CD4-positive, CD25-positive, alpha-beta regulatory T cell (primary cell): ENCODE data around the gene CDC40. TPM values are rescaled to one million over a fixed set of nuclear protein-coding genes. Genes with fewer than 3 reads are reported as not detected.
"Not testable (repeated sequence)": the region's sequence is repeated elsewhere in the genome, so short reads cannot be mapped to it uniquely, and the experiment has no call there.

Experiments used
- ATAC-seq, 2 donors: fragments of 150-1000 bp; cut with Tn5 transposase; one replicate each; pipeline ENCODE4 v1.10.0; 2021; ENCODE audit warnings: low read depth in 2 of 2, moderate number of reproducible peaks in 2 of 2, moderate library complexity in 1 of 2
- DNase-seq, 3 donors: peaks; one replicate each; pipeline versions ENCODE4 v3.0.0 to v3.0.0-alpha.2; 2012 to 2022; ENCODE audit warnings: mixed read lengths in 1 of 3
- H3K27ac ChIP-seq: one replicate; pipeline ENCODE4 v1.7.0; 2013; ENCODE audit warnings: mild to moderate bottlenecking, low read length; ENCODE audit not compliant: insufficient read depth, poor library complexity, severe bottlenecking
- H3K27me3 ChIP-seq: one replicate; pipeline ENCODE4 v1.7.0; 2013; ENCODE audit warnings: low read length; ENCODE audit not compliant: control insufficient read depth, insufficient read depth
- H3K36me3 ChIP-seq: one replicate; pipeline ENCODE4 v1.7.0; 2013; ENCODE audit warnings: mild to moderate bottlenecking, low read length, moderate library complexity; ENCODE audit not compliant: control insufficient read depth, insufficient read depth
- H3K4me1 ChIP-seq: 2 replicates; pipeline ENCODE4 v1.7.0; 2013; ENCODE audit warnings: mild to moderate bottlenecking, low read length; ENCODE audit not compliant: insufficient read depth, control insufficient read depth, poor library complexity, severe bottlenecking
- H3K4me3 ChIP-seq: one replicate; pipeline ENCODE4 v1.7.0; 2013; ENCODE audit warnings: low read depth, mild to moderate bottlenecking, low read length, moderate library complexity
- H3K9me3 ChIP-seq, 2 experiments: 1 replicate in 1 of 2; 2 replicates in 1 of 2; pipeline ENCODE4 v1.7.0; 2013; ENCODE audit warnings: low read length in 2 of 2, mild to moderate bottlenecking in 1 of 2, moderate library complexity in 1 of 2; ENCODE audit not compliant: control insufficient read depth in 2 of 2
- H3K27ac Mint-ChIP-seq, 3 donors: one replicate each; pipeline ENCODE4 v1.8.0; 2020 to 2022; ENCODE audit warnings: mild to moderate bottlenecking in 3 of 3, mixed read lengths in 3 of 3, moderate library complexity in 2 of 3
- H3K27me3 Mint-ChIP-seq: one replicate; pipeline ENCODE4 v1.8.0; 2022; ENCODE audit warnings: mild to moderate bottlenecking, mixed read lengths
- H3K36me3 Mint-ChIP-seq: one replicate; pipeline ENCODE4 v1.8.0; 2020; ENCODE audit warnings: mixed read lengths
- H3K4me1 Mint-ChIP-seq, 4 donors: one replicate each; pipeline ENCODE4 v1.8.0; 2020 to 2022; ENCODE audit warnings: mixed read lengths in 4 of 4, mild to moderate bottlenecking in 1 of 4
- H3K4me3 Mint-ChIP-seq, 4 donors: one replicate each; pipeline ENCODE4 v1.8.0; 2020 to 2022; ENCODE audit warnings: mild to moderate bottlenecking in 4 of 4, mixed read lengths in 4 of 4, moderate library complexity in 3 of 4
- H3K9me3 Mint-ChIP-seq, 7 donors: one replicate each; pipeline ENCODE4 v1.8.0; 2020 to 2022; ENCODE audit warnings: mixed read lengths in 7 of 7, mild to moderate bottlenecking in 3 of 7, moderate library complexity in 2 of 7
- polyA plus RNA-seq, 4 donors: library from polyadenylated mRNA; unstranded; fragments of 300-500 nt; fragmentation: Illumina TruSeq; gene quantifications; one replicate each; pipeline ENCODE4 v1.2.3, GENCODE V29; 2021
- total RNA-seq: library from RNA; stranded (reverse); gene quantifications from one replicate; pipeline ENCODE4 v1.2.3, GENCODE V29; 2022

Gene CDC40
- total and polyA plus RNA-seq, 5 donors from 2014 or later = 21.9 to 34.5 (median 25.5) TPM

GRCh38 chr6:110255211-110255750, 75.1 kb downstream of the CDC40 start:
- Mint-ChIP-seq H3K9me3 (peaks cover 0 to 17% (median 9%) of the 10 kb centered on the region in 7 donors), H3K27me3 (no peaks in the 10 kb centered on the region)
- DNase-seq = peak in 1 of 3 donors; percentile 4

GRCh38 chr6:110256366-110256765, 76.1 kb downstream of the CDC40 start:
- Mint-ChIP-seq H3K4me3 (peak overlapping the region in 1 of 4 donors; percentile 18), H3K9me3 (peaks cover 0 to 23% (median 10%) of the 10 kb centered on the region in 7 donors), H3K36me3 (no peaks in the 10 kb centered on the region), H3K4me1 (no peaks in the 10 kb centered on the region), H3K27me3 (no peaks in the 10 kb centered on the region), H3K27ac (no peak overlapping the region)
- Histone ChIP-seq H3K9me3 (peaks cover 0 to 3% of the 10 kb centered on the region in 2 experiments), H3K27ac (no peak overlapping the region), H3K27me3 (no peaks in the 10 kb centered on the region), H3K4me1 (no peaks in the 10 kb centered on the region), H3K36me3 (no peaks in the 10 kb centered on the region), H3K4me3 (no peak overlapping the region)
- no peak for ATAC-seq
- DNase-seq = no peak

More at GRCh38 chr6:110255211-110255750, 75.1 kb downstream of the CDC40 start:
- no peak overlapping the region for H3K4me3 ChIP-seq
- Mint-ChIP-seq H3K36me3 (no peaks in the 10 kb centered on the region), H3K4me3 (no peak overlapping the region), H3K27ac (no peak overlapping the region), H3K4me1 (no peaks in the 10 kb centered on the region)
- no peaks in the 10 kb centered on the region for H3K4me1 ChIP-seq
- no peak for ATAC-seq
- peaks cover 0 to 3% of the 10 kb centered on the region in 2 experiments for H3K9me3 ChIP-seq
- no peaks in the 10 kb centered on the region for H3K27me3 ChIP-seq
- H3K36me3 ChIP-seq = no peaks in the 10 kb centered on the region
- no peak overlapping the region for H3K27ac ChIP-seq

GRCh38 chr6:110265273-110265672, 85.0 kb downstream of the CDC40 start:
- Histone ChIP-seq H3K4me1 (no peaks in the 10 kb centered on the region), H3K9me3 (peaks cover 0 to 4% of the 10 kb centered on the region in 2 experiments), H3K27ac (no peak overlapping the region), H3K27me3 (peaks cover 3% of the 10 kb centered on the region), H3K4me3 (no peak overlapping the region), H3K36me3 (no peaks in the 10 kb centered on the region)
- H3K4me3 Mint-ChIP-seq = no peak overlapping the region
- H3K36me3 Mint-ChIP-seq = no peaks in the 10 kb centered on the region
- H3K27me3 Mint-ChIP-seq = no peaks in the 10 kb centered on the region
- peaks cover 0 to 11% (median 5%) of the 10 kb centered on the region in 7 donors for H3K9me3 Mint-ChIP-seq
- ATAC-seq (no peak), DNase-seq (no peak)
- peaks cover 0 to 5% (median 0%) of the 10 kb centered on the region in 4 donors for H3K4me1 Mint-ChIP-seq
- no peak overlapping the region for H3K27ac Mint-ChIP-seq

- no peak overlapping the region for H3K27ac Mint-ChIP-seq
- H3K4me1 ChIP-seq = no peaks in the 10 kb centered on the region
- peaks cover 0 to 5% (median 0%) of the 10 kb centered on the region in 4 donors for H3K4me1 Mint-ChIP-seq
- H3K27me3 Mint-ChIP-seq = no peaks in the 10 kb centered on the region
- peaks cover 3% of the 10 kb centered on the region for H3K27me3 ChIP-seq
- H3K36me3 Mint-ChIP-seq = no peaks in the 10 kb centered on the region
- ATAC-seq = no peak
- H3K27ac ChIP-seq = no peak overlapping the region
- no peak for DNase-seq
- no peaks in the 10 kb centered on the region for H3K36me3 ChIP-seq
- no peak overlapping the region for H3K4me3 ChIP-seq
- H3K9me3 ChIP-seq = peaks cover 0 to 4% of the 10 kb centered on the region in 2 experiments
- H3K9me3 Mint-ChIP-seq = peaks cover 0 to 5% (median 4%) of the 10 kb centered on the region in 7 donors
- H3K4me3 Mint-ChIP-seq = no peak overlapping the region
Measured at GRCh38 chr6:110266996-110267395, 86.8 kb downstream of the CDC40 start.

- no peaks in the 10 kb centered on the region for H3K27me3 Mint-ChIP-seq
- ATAC-seq = no peak
Measured at GRCh38 chr6:110269623-110270022, 89.4 kb downstream of the CDC40 start.

GRCh38 chr6:110270165-110270564, 89.9 kb downstream of the CDC40 start:
- H3K9me3 ChIP-seq = peaks cover 0 to 4% of the 10 kb centered on the region in 2 experiments
- H3K27me3 Mint-ChIP-seq = peaks cover 5% of the 10 kb centered on the region
- peaks cover 3% of the 10 kb centered on the region for H3K27me3 ChIP-seq
- H3K4me1 ChIP-seq = no peaks in the 10 kb centered on the region
- no peak overlapping the region for H3K4me3 Mint-ChIP-seq
- no peak overlapping the region for H3K27ac ChIP-seq
- no peak overlapping the region for H3K27ac Mint-ChIP-seq
- ATAC-seq (no peak), DNase-seq (no peak)
- no peaks in the 10 kb centered on the region for H3K36me3 ChIP-seq
- peaks cover 0 to 7% (median 3%) of the 10 kb centered on the region in 7 donors for H3K9me3 Mint-ChIP-seq
- peaks cover 0 to 2% (median 0%) of the 10 kb centered on the region in 4 donors for H3K4me1 Mint-ChIP-seq
- H3K36me3 Mint-ChIP-seq = no peaks in the 10 kb centered on the region
- H3K4me3 ChIP-seq = no peak overlapping the region

More at GRCh38 chr6:110269623-110270022, 89.4 kb downstream of the CDC40 start:
- peaks cover 0 to 7% (median 3%) of the 10 kb centered on the region in 7 donors for H3K9me3 Mint-ChIP-seq
- no peak overlapping the region for H3K4me3 Mint-ChIP-seq
- peaks cover 0 to 5% (median 0%) of the 10 kb centered on the region in 4 donors for H3K4me1 Mint-ChIP-seq
- no peak for DNase-seq
- Histone ChIP-seq H3K4me3 (no peak overlapping the region), H3K4me1 (no peaks in the 10 kb centered on the region), H3K27me3 (peaks cover 3% of the 10 kb centered on the region), H3K9me3 (peaks cover 0 to 4% of the 10 kb centered on the region in 2 experiments), H3K27ac (no peak overlapping the region), H3K36me3 (no peaks in the 10 kb centered on the region)
- H3K27ac Mint-ChIP-seq = no peak overlapping the region
- no peaks in the 10 kb centered on the region for H3K36me3 Mint-ChIP-seq

- Histone ChIP-seq H3K4me3 (no peak overlapping the region), H3K9me3 (peaks cover 0 to 4% of the 10 kb centered on the region in 2 experiments), H3K27me3 (peaks cover 3% of the 10 kb centered on the region), H3K4me1 (no peaks in the 10 kb centered on the region), H3K27ac (no peak overlapping the region), H3K36me3 (no peaks in the 10 kb centered on the region)
- Mint-ChIP-seq H3K9me3 (peaks cover 0 to 8% (median 3%) of the 10 kb centered on the region in 7 donors), H3K36me3 (no peaks in the 10 kb centered on the region), H3K4me3 (no peak overlapping the region), H3K27me3 (peaks cover 8% of the 10 kb centered on the region), H3K4me1 (no peaks in the 10 kb centered on the region), H3K27ac (no peak overlapping the region)
- no peak for ATAC-seq
- DNase-seq = no peak
Measured at GRCh38 chr6:110271732-110272022, 91.5 kb downstream of the CDC40 start.

GRCh38 chr6:110272781-110273180, 92.6 kb downstream of the CDC40 start:
- H3K4me1 Mint-ChIP-seq, H3K27me3 Mint-ChIP-seq, H3K27me3 ChIP-seq, H3K4me1 ChIP-seq, ATAC-seq, H3K27ac Mint-ChIP-seq, H3K36me3 Mint-ChIP-seq, H3K4me3 Mint-ChIP-seq, H3K36me3 ChIP-seq, H3K9me3 Mint-ChIP-seq, H3K9me3 ChIP-seq, H3K4me3 ChIP-seq, H3K27ac ChIP-seq, DNase-seq: not testable (repeated sequence)
